Fibroblast of pulmonary artery (primary cell): Measurements from ENCODE around the gene BMF.
A peak's percentile ranks its signal among the peaks of the same experiment; 100 is the strongest.

ENCODE experiments used
- DNase-seq: peaks from one replicate; pipeline ENCODE4 v3.0.0-alpha.2; 2010; ENCODE audit warnings: low read depth
- H3K4me3 ChIP-seq: replicated peaks from 2 replicates; pipeline ENCODE4 v1.5.1; 2011; ENCODE audit warnings: low read depth, mild to moderate bottlenecking, control low read depth, low read length, moderate library complexity
- TF ChIP-seq, protein P1 (sequence below): IDR thresholded peaks from 2 replicates; pipeline ENCODE4 v1.5.1; 2011; ENCODE audit warnings: mild to moderate bottlenecking, control low read depth, low read length, inconsistent platforms; ENCODE audit errors: missing control alignments

Gene BMF

DNA sequence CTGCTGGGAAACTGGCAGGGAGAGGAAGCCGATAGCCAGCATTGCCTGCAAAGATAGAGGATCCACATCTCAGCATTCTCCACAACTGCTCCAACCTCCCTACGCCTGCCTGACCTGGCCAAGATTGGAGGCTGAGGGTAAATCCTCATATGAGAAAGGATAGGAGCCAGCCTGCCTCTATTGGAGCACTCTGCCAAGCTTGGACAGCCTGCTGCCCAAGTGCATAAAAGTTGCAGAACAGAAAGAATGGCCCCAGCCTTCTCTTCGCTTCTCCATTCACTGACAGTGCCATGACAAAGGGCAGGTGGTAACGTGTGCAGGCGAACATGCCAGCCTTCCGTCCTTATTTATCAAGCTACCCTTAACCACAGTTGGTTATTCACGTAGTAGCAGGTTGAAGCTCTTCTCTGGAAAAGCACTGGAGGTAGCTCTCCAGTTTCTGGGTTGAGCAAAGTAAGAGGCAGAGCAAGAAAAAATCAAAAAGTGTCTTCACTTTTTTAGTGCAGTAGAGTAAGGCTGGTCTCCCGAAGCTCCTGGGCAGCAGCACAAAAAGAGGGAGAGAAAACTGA, 4.3 kb downstream of the BMF start:
- DNase-seq: no peak
- TF ChIP-seq, protein P1, sequence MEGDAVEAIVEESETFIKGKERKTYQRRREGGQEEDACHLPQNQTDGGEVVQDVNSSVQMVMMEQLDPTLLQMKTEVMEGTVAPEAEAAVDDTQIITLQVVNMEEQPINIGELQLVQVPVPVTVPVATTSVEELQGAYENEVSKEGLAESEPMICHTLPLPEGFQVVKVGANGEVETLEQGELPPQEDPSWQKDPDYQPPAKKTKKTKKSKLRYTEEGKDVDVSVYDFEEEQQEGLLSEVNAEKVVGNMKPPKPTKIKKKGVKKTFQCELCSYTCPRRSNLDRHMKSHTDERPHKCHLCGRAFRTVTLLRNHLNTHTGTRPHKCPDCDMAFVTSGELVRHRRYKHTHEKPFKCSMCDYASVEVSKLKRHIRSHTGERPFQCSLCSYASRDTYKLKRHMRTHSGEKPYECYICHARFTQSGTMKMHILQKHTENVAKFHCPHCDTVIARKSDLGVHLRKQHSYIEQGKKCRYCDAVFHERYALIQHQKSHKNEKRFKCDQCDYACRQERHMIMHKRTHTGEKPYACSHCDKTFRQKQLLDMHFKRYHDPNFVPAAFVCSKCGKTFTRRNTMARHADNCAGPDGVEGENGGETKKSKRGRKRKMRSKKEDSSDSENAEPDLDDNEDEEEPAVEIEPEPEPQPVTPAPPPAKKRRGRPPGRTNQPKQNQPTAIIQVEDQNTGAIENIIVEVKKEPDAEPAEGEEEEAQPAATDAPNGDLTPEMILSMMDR: no peak
- H3K4me3 ChIP-seq: no peak overlapping the region

DNA sequence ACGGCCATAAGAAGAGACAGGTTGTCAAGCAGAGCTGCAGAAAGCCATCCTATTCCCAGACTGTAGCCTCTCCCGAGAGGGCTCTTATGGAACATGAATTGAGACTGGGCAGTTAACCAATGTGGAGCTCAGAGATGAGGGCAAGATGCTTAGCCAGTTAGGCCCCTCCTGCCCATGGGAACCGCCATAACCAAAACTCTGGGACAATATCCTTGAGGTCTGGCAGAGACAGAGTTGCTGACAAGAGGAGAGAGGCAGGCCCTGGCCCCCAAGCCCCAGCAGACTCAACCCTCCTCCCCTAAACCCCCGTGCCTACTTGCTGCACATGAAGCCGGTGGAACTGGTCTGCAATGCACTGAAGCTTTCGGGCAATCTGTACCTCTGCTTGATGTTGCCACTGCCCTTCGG, 4.8 kb downstream of the BMF start:
- TF ChIP-seq, protein P1: no peak
- no peak overlapping the region for H3K4me3 ChIP-seq
- DNase-seq: no peak

DNA sequence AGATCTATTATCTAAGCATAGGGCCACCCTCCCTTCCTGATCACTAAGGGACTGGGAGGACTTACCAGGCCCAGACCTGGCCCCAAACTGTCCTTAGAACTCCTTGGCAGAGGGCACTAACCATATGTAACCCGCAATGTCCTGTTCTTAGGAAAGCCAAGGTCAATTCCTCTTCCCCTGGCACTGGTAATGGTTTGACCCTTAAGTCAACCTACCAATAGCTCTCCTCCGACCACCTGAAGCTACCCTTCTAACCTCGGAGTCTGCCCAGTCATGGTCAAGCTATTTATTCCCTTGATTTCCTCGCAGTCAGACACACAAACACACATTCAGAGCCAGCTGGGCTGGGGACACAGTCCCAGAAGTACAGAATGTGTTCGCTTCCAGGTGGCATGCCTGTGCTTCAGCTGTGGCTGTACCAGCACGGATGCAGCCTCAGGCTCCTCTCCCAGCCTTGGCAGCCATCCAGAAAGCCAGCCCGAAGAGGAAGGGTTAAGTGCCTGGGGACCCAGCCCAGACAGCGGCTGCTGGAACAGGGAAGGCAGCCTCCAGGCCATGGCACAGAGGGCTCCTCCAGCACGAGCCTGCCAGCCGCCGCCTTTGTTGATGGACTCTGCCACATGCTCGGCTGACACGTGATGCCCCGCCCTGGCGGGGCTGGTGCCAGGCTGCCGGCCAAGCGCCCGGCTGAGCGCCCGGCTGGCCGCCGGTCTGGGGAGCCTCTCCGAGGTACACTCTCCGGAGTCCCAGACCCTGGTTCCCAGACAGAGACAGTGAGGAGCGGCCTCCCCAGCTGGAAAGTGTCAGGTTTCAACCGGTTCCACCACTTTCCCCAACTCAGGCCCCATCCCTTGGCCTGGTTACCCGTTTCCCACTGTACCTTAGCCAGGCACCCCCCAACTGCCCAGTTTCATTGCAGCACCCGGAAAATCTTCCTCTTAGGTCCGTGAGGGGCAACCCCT, 5.5 kb downstream of the BMF start:
- peak; percentile 58 for DNase-seq

DNA sequence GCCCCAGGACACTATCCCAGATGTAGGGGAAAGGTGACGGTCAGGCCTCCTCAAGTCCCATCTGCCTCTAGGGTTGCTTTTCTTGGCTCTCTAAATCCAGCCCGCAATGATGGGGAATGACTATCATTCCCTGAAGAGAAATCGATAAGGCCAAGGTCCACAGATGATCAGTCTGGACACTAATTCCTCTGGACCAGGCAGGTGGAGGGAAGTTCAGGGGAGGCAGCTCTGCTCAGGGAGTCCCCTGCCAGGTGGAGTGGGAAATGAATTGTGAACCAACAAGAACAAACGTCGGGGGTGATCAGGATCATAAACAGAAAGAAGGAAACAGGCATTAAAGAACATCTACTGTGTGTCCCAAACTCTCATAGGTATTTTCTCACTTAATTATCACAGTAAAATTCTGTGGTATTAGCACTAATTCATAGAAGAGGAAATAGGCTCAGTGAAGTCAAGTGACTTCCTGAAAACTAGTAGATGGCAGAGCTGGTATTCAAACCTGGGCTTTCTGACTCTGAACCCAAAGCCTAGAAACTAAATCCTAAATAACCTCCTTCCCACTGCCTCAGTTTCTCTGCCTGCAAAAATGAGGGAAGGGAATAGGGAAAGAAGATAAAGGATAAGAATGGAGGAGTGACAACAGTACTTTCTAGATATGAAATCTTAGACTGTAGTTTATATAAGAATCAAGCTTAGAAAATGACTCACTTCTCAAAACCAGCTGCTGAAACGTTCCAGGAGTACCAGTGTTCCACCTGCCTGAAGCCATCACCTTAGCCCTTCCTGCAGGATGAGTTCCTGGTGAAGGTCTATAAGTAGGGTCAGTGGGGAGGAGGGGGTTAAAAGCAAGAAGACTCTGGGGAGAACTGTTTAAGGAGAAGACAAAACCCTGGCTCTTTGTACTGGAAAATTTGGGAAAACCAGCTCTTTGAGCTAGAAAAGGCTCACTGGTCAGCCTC, 7.5 kb downstream of the BMF start:
- no peak for DNase-seq
- H3K4me3 ChIP-seq: no peak overlapping the region
- TF ChIP-seq, protein P1: no peak

More for the DNA sequence above, 5.5 kb downstream of the BMF start:
- TF ChIP-seq, protein P1: no peak
- no peak overlapping the region for H3K4me3 ChIP-seq

DNA sequence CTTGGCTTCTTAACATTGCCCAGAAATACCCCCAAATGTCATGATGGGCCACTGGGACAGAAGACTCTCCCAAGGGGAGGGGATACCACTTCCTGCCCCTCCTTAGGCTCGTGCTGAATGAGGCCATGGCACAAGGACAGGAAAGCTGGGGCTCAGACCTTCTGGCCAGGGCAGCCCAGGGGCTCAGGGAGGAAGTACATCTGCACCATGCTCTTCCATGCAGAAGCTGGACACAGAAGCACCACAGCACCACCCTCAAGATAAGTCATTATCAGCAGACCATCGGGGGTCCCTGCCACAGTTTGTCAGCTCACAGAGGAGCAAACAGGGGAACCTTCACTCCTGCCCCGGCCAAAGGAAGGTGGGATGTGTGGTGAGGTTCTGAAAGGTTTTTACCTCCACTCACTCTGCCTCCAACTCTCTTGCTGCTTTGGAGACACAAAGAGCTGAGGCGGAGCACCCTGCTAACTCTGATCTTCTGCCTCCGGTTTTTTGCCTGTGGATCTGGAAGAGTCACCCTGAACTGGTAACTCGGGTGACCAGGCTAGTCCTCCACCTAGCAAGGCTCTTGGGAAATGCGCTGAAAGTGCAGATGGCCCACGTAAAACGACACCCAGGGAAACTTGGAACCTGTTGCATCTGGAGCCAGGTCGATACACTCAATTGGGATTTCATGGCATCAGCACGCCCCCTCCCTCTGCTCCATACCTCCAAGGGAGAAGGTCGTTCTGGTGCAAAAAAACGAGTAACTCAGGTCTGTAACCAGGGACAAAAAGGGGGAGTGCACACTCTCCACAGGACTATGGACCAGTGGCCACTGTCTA, 8.3 kb downstream of the BMF start:
- TF ChIP-seq, protein P1: no peak
- no peak overlapping the region for H3K4me3 ChIP-seq
- DNase-seq: no peak
